LHCN-M2 (cell line): Measurements from ENCODE around the gene DCTN2. TPM values are rescaled to one million over a fixed set of nuclear protein-coding genes. Genes with fewer than 3 reads are reported as not detected.

Source experiments
- DNase-seq: peaks from one replicate; pipeline ENCODE4 v3.0.0-alpha.2; 2012; ENCODE audit warnings: low read depth
- total RNA-seq: library from RNA; depleted of rRNA; stranded (reverse); fragments of >200 nt; gene quantifications from 2 replicates; pipeline ENCODE4 v1.2.3, GENCODE V29; 2014; rRNA removed

DCTN2 gene
- total RNA-seq, 1 experiment from 2014 or later: 177 TPM

DNA sequence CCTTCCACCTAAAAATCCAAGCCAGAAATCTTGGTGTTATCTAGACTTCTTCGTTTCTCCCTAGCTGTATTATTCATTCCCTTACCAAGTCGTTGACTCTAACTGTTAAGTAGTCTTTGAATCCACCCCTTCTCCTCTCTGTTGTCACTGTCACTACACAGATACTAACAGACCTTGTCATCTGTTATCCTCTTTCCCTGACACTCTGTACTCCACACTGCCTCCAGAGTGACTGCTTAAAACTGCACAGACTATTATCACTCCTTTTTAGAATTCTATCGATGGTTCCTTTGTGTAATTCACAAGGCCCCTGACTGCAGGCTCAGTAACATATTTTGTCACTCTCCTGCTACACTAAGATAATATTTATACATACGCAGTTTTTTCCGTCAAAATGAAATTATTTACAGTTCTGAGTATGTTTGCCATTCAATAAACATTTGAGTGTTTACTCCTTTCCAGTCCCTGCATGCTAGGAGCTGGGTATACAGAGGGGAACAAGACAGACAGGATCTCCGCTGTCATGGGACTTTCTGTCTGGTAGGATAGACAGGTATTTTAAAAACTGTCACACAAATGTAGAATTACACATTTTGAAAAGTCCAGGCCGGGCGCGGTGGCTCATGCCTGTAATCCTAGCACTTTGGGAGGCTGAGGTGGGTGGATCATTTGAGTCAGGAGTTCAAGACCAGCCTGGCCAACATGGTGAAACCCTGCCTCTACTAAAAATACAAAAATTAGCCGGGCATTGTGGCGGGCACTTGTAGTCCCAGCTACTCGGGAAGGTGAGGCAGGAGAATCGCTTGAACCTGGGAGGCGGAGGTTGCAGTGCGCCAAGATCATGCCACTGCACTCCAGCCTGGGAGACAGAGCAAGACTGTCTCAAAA, 55.4 kb downstream of the DCTN2 start:
- DNase-seq: no peak

DNA sequence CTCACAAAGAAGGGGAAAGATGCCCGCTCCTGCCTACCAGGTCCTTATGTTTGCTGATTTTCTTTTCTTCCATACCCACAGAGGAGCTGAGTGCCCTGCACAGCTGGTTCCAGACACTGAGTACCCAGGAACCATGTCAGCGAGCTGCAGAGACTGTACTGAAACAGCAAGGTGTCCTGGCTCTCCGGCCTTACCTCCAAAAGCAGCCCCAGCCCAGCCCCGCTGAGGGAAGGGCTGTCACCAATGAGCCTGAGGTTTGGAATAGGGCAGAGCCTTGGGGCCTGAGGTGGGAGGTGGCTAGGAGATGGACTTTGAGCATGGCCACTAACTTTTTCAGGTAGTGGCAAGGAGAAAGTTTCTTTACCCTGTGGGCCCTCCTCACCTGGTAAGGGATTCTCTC, 56.9 kb downstream of the DCTN2 start:
- no peak for DNase-seq

- no peak for DNase-seq
Observed at GRCh38 chr12:57489157-57489641, 57.8 kb downstream of the DCTN2 start.

DNA sequence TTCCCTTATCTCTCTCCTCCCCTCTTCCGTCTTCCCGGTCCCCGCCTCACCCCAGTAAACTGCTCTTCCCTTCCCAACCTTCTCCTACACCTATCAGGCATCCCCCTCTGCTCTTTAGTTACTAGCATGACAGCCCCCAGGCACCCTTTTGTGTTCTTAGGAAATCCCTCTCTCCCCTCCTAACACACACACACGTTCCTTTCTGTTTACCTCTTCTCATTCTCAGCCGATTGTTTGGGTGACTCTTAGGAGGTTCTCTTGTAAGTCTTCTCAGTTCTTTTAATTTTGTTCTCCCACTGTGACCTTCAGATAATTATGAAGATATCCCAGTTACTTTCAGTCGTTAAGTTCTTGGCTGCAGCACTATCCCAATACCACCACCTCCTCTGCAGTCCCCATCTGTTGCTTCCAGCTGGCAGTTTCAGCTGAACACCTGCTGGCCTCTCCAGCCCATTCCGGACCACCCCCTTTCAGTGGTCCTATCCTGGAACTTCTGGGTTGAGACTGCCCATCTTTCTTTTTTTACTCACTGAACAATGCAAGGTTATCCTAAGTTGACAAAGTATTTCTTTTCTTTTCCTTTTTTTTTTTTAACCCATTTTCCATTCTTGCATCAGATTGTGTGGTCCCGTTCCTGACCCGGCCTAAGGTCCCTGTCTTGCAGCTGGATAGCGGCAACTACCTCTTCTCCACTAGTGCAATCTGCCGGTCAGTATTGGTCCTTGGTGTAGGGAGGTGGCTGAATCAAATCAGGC, 58.4 kb downstream of the DCTN2 start:
- peak; percentile 31 for DNase-seq

DNA sequence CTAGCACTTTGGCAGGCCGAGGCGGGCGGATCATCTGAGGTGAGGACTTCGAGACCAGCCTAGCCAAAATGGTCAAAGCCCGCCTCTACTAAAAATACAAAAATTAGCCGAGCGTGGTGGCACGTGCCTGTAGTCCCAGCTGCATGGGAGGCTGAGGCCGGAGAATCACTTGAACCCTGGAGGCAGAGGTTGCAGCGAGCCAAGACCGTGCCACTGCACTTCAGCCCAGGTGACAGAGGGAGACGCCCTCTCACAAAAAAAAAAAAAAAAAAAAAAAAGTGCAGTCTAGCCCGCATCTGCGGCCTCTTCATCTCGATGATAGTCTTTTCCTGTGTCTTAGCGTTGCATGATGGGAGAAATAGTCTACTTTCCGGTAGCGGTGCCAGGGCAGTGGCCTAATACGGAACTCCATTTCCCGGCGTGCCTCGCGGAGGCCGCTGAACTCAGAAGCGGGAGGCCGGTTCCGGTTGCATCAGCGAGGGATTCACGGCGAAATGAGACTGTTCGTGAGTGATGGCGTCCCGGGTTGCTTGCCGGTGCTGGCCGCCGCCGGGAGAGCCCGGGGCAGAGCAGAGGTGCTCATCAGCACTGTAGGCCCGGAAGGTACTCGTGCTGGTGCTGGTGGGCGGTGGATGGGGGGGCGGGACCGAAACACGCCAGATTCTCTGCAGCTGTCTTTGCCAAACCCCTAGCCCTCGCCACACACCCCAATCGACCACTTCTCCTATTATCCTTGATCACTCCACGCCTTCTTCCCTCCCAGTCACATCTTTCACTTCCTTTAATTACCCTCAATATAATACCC, 59.2 kb downstream of the DCTN2 start, which contains the start of gene MARS1:
MARS1 (plus strand) TSS at position 472 of the 805 bp plus-strand sequence; CDS start at position 495, 23 bp downstream.
- DNase-seq: peak; percentile 96

- DNase-seq: no peak
Observed at GRCh38 chr12:57487055-57487596, 59.9 kb downstream of the DCTN2 start.

- DNase-seq: no peak
Observed at GRCh38 chr12:57485695-57486094, 61.3 kb downstream of the DCTN2 start.

GRCh38 chr12:57483466-57483865, 63.5 kb downstream of the DCTN2 start:
- DNase-seq: no peak

DNA sequence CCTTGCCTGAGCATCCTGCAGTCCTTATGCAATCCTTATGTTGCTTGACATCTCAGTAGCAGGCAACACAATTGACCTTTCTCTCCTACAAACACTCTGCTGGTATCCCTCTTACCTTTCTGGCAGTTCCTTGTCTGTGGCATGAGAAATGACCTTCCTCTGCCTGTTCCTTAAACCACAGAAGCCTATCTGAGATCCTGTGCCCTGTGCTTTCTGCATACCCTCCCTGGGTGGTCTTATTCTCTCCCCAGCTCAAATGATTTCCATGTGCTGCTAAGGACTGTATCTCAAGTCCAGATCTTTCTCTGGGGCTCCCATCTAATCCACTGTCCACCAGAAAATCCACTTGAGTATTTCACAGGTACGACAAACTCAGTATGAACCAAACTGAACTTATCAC, 65.3 kb downstream of the DCTN2 start:
- DNase-seq: no peak

Other genes with a start within 250 kb of the DCTN2 start
- 16.5 and 16.6 TPM in 2 replicates for gene R3HDM2, start 116.1 kb downstream of the DCTN2 start, total RNA-seq
- gene INHBC, start 112.4 kb downstream of the DCTN2 start, total RNA-seq: not detected in 2 replicates
- gene INHBE, start 91.9 kb downstream of the DCTN2 start, total RNA-seq: 0.26 and 0.40 TPM in 2 replicates
- 1.1 and 1.2 TPM in 2 replicates for gene GLI1, start 87.4 kb downstream of the DCTN2 start, total RNA-seq
- gene ARHGAP9, start 67.3 kb downstream of the DCTN2 start, total RNA-seq: 0.23 TPM in 1 of 2 replicates, not detected in the other
- 80.1 and 92.7 TPM in 2 replicates for gene MARS1, start 59.1 kb downstream of the DCTN2 start, total RNA-seq
- 15.3 and 15.7 TPM in 2 replicates for gene DDIT3, start 26.7 kb downstream of the DCTN2 start, total RNA-seq
- gene MBD6, start 24.4 kb downstream of the DCTN2 start, total RNA-seq: 4.2 and 7.5 TPM in 2 replicates
- gene KIF5A, start 2.9 kb upstream of the DCTN2 start, total RNA-seq: 0.06 TPM in 1 of 2 replicates, not detected in the other
- 19.1 and 23.3 TPM in 2 replicates for gene PIP4K2C, start 44.0 kb upstream of the DCTN2 start, total RNA-seq
- 19.3 and 22.0 TPM in 2 replicates for gene DTX3, start 57.6 kb upstream of the DCTN2 start, total RNA-seq
- 13.8 and 14.6 TPM in 2 replicates for gene ARHGEF25, start 64.2 kb upstream of the DCTN2 start, total RNA-seq
- gene B4GALNT1, start 86.0 kb upstream of the DCTN2 start, total RNA-seq: 2.8 and 4.9 TPM in 2 replicates
- 184 and 214 TPM in 2 replicates for gene OS9, start 146.9 kb upstream of the DCTN2 start, total RNA-seq
- 0.26 and 0.29 TPM in 2 replicates for gene AGAP2, start 191.6 kb upstream of the DCTN2 start, total RNA-seq
- 67.3 and 87.6 TPM in 2 replicates for gene TSPAN31, start 197.8 kb upstream of the DCTN2 start, total RNA-seq
- 277 and 330 TPM in 2 replicates for gene CDK4, start 205.1 kb upstream of the DCTN2 start, total RNA-seq
- 4.4 and 6.3 TPM in 2 replicates for gene MARCHF9, start 207.9 kb upstream of the DCTN2 start, total RNA-seq
- gene CYP27B1, start 219.9 kb upstream of the DCTN2 start, total RNA-seq: 0.90 and 0.98 TPM in 2 replicates
- 13.5 and 15.1 TPM in 2 replicates for gene METTL1, start 224.9 kb upstream of the DCTN2 start, total RNA-seq
- 3.0 and 3.5 TPM in 2 replicates for gene EEF1AKMT3, start 225.4 kb upstream of the DCTN2 start, total RNA-seq
- 26.5 and 31.3 TPM in 2 replicates for gene TSFM, start 235.6 kb upstream of the DCTN2 start, total RNA-seq